GM18909 (cell line): ENCODE data around the gene NKG7.

ENCODE experiments used
- ATAC-seq: cut with Tn5 transposase; IDR thresholded peaks from one replicate; pipeline ENCODE4 v1.9.1; 2021; ENCODE audit warnings: mild to moderate bottlenecking; ENCODE audit not compliant: unreplicated experiment, poor library complexity

The NKG7 gene

DNA sequence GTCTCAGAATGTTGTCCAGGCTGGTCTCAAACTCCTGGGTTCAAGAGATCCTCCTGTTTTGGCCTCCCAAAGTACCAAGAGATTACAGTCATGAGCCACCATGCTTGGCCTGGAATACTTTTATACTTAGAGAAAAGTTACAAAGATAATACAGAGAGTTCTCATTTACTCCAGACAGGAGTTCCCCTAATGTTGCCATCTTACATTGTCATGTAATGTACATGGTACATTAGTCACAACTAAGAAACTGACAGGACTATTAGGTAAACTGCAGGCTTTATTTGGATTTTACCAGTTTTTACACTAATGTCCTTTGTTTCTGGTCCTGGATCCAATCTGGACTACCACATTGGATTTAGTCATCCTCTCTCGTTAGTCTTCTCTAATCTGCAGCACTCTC is 20.2 kb upstream of the NKG7 start:
- no peak for ATAC-seq

GRCh38 chr19:51391073-51391611 is 18.7 kb upstream of the NKG7 start:
- no peak for ATAC-seq

DNA sequence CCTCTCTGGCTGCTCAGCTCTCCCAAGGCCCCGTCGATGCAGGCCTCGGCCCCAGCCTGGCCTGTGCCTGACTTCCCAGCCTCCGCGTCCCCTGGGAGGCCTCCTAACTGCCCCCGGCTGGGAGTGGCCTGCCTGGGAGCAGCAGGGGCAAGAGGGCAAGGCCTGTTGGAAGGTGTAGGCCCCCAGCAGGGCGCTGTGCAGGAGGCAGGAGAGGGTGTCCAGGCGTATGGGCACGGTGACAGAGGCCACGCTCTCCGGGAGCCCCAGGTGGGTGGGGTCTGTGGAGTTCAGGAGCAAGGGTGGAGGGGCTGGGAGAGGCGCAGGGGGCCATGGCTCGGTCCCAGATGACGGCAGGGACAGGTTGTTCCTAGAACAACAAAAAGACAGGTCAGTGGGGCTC is 16.7 kb upstream of the NKG7 start:
- no peak for ATAC-seq

GRCh38 chr19:51387924-51388389 is 15.5 kb upstream of the NKG7 start, which contains the start of gene LIM2:
Gene LIM2, minus strand, starts transcription at chr19:51387974. Its CDS starts 531 bp downstream, at chr19:51387443.
- ATAC-seq: no peak

DNA sequence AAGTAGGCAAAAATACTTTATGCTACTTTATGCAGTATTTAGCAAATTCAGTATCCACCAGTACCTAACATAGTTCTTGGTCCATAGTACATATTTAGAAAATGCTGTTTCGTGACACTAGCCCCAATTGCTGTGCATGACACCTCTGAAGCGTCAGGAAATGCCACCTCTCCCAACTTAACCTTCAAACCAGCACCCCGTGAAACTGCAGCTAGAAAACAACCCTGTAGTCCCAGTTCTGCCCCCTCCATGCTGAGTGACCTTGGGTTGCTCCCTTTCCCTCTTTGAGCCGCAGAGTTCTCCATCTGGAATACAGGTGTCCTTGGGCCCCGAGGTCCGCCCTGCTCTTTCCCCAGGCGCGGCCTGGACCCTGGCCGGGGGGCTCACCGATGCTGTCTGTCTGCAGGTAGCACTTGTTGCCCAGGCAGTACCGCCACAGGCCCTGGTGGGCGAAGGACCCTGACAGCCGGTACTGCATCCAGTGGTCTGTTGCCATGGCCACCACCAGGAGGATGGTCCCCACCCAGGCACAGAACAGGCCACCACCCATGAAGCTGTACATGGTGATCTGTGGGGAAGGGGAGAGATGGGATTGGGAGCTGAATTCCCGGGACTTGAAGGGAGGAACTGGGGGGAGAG is 14.5 kb upstream of the NKG7 start:
- no peak for ATAC-seq

DNA sequence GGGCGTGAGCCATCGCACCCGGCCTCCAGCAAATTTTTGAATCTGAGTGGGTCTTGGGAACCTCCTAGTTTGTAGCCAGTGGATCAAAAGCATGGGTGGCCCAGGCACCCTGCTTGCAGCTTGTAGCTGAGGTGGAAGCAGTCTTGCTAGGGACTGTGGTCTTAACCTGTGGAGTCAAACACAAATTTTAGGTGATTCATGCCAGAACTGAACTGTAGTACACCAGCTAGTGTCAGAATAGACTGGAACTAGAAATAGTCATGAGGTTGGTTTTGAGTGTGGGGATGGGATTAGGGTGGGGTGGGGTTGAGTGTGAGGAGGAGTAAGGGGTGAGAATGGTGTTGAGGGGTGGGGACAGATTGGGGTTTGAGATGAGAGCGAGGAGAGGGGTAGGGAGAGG is 9.6 kb upstream of the NKG7 start:
- no peak for ATAC-seq

DNA sequence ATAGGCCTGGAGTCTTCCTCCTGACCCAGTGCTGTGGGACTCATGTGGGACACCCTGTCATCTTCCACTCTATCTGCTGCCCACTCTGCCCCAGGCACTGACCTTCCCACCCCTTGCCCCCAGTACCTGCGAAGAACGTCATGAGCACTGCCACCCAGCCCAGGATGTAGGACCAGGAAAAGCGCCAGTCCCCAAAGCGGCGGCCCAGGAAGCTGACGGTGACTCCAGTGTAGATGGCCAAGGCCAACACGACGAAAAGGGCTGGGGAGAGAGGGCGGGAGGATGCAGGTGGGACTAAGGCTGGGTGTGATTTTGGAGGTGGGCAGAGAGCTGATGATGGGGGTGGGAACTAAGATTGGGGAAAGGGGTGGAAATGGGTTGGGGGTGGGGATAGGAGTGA is 7.9 kb upstream of the NKG7 start:
- no peak for ATAC-seq

DNA sequence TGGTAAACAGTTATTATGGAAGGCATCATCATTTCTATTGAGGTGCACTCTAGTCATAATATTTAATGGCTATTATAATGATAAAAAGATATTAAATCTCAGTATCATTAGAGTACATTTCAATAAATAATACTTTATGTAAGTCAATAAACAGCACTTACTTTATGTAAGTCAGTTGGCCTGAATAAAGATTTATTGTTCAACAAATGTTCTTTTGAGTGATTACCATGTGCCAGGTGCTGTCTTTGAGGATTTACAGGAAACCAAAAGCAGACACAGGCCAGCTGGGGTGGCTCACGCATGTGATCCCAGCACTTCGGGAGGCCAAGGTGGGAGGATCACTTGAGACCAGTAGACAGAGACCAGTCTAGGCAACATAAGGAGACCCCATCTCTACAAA is 5.0 kb upstream of the NKG7 start:
- no peak for ATAC-seq

DNA sequence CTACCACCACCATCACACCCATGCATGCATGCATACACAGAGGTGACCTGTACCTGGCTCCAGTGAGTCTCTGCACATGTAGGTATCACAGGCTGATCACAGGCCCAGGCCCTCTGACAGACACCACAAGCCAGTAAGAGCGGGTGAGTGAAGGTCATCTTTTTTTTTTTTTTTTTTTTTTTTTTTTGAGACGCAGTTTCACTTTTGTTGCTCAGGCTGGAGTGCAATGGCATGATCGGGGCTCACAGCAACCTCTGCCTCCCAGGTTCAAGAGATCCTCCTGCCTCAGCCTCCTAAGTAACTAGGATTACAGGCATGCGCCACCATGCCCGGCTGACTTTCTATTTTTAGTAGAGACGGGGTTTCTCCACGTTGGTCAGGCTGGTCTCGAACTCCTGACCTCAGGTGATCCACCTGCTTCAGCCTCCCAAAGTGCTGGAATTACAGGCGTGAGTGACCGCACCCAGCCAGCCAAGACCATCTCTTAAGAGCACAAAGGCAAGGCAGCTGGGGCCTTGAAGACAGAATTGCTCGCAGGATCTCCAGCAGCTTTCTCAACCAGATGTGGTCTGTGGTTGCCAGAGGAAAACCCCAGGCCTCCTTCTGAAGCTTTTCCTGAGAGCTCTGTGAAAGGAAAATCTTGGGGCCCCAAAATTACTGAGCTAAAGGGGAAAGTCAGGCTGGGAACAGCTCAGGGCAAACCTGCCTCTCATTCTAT is 3.2 kb upstream of the NKG7 start:
- ATAC-seq: no peak

GRCh38 chr19:51372021-51372648 is 319 bp downstream of the NKG7 start:
- no peak for ATAC-seq

DNA sequence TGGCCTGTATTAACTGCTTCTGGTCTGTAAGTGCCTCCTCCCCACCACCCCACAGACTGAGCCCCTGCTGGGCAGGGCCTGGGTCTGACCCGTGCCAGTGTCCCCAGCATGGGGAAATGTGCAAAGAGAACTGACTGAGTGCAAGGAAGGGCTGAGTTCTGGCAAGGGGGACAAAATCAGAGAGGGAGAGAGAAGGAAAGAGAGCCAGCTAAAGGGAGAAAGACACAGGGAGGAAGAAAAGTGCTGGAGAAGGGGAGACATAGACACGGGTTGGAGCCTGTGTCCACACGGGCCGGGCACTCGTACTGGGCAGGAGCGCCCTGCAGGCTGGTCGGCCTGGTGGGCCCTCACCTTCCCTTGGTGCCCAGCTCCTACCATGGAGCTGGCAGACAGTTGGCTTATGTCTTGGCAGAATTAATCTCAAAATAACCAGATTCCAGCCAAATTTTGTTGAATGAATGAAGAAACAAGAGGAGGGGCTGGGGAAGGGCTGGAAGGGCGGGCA is 1.2 kb downstream of the NKG7 start:
- no peak for ATAC-seq

DNA sequence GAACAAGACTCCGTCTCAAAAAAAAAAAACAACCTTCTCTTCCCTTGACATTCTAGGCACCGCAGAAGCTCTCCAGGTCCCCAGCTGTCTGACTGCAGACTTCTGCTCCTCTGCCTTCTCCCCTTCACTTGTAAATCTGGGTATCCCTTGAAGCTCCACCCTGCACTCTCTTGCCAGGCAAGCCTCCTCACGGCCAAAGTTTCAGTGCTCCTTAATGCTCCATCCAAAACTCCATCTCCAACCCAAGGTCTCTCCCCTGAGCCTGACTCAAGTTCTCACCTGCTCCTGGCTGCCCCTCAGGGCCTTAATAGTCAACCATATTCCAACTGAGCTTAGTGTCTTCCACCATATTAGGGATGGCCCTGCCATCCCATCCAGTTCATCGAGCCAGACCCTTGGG is 2.2 kb downstream of the NKG7 start:
- ATAC-seq: no peak

DNA sequence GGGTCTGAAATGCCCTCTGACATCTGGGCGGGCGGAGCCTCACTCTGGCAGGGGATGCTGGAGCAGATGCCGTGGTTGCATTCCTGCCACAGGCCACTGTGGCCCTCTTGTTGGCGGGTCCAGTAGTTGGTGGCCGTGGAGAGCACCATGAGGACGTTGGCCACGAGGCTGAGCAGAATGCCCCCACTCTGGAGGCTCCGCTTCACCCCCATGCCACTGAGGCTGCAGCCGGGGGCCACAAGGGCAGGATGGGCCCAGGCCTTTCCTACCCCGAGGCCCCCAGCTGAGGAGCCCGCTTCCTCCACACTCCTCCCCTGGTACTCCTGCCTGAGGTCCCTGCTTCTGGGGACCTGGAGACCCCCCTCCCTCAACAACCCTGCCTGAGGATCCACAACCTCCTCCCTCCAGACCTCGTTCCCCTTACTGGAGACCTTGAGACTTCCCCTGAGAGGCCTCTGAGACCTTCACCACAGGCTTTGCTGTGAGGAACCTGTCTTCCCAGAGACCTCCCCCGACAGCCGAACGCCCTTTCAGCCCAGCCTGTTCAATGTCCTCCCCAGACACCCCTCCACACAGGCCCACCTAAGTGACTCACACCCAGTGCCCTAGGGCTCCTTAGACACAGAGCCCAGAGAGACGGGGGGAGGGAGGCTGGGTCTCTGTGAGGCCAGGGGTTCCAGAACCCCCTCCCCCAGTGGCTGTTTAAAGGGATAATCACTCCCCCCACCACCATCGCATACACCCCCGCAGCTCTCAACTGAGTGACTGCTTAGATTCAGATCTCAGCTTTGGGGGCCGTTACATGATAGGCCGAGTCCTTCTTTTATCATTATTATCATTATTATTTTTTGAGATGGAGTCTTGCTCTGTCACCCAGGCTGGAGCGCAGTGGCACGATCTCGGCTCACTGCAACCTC is 3.8 kb downstream of the NKG7 start, which contains the start of gene CLDND2:
TSS of gene CLDND2 (minus strand) at position 638 of the 917 bp plus-strand sequence. CDS start at position 212, 426 bp downstream.
- ATAC-seq: no peak

DNA sequence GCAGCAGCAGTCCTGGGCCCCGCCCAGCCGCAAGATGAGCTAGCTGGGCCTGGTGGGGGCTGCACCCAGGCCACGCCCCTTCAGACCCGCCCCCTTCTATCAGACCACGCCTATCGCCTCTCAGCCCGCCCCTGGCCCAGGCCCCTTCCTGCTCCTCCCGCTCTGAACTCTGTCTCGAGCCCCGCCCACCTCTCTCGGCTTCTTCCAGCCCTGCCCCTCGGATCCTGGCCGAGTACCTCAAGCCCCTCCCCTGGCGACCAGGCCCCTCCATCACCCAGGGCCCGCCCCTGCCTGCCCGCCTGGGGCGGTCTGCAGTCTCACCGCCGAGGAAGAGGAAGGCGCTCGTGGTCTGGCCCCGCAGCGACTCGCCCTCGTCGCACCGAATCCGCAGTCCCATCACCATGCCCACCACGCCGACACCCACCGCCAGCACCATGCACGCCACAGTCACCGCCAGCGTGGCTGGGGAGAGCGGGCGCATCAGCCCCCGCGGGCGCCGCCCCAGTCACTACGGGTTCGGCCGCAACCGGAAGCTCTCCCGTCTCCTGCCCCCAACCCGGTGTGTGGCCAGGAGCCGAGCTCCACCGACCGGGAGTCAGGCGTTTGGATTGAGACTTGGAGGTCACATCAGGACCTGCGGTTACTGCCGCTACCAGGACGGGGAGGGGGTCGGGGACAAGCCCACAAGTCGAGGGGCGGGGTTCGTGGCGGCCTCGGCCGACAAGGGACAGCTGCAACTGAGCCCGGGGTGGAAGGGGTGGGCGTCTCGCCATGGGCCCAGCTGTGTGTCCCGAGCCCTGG is 4.7 kb downstream of the NKG7 start:
- peak; percentile 75 for ATAC-seq

GRCh38 chr19:51367255-51367564 is 5.2 kb downstream of the NKG7 start:
- ATAC-seq: no peak

DNA sequence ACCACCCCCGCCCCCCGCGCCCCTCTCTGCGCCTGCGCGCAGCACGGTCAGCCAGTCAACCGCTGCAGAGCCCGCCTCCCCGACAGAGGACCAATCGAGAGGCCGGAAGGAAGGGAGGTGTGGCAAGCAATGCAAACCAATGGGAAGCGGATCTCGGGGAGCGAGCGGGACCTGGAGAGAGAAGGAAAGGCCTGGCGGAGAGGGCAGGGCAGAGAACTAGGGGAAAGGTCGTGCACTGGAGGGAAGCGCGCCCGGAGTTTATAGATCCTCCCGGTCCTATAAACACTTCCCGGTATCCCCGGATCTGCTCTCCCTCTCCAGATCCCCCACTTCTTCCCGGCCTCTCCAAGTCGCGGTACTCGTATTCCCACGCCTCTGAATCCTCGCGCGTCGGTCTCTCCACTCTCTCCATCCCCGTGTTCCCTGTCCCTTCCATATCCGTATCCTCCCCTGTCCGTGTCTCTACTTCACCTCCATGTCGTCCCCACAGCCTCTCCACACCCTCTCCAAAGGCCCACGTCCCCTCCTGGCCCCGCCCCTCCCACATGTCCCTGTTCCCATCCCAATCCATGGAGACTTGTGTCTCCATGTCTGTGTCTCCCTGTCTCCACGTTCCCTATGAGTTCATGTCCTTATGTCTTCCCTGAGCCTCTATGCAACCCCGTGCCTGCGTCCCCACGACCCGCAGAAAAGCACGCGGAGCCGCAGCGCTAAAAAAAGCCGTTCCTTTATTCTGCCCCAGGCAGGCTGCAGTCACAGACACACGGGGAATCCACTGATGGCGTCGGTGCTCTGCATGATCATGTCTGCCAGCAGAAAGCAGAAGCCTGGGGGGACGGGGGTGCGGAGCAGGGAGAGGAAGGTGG is 5.8 kb downstream of the NKG7 start:
- peak; percentile 53 for ATAC-seq

GRCh38 chr19:51365965-51366388 is 6.5 kb downstream of the NKG7 start, which contains the start of gene ETFB:
Gene ETFB, minus strand, starts transcription at chr19:51366388. Its CDS starts 62 bp downstream, at chr19:51366326.
- no peak for ATAC-seq
